Left lung (tissue), 10 donors: ENCODE data around the gene FXYD4. TPM values are rescaled to one million over a fixed set of nuclear protein-coding genes. Genes with fewer than 3 reads are reported as not detected.

ENCODE experiments used
- ATAC-seq: fragments of 200-7000 bp; cut with Tn5 transposase; one replicate; pipeline ENCODE4 v1.9.1; 2020; ENCODE audit warnings: moderate library complexity
- DNase-seq, 4 donors: peaks; one replicate each; pipeline ENCODE4 v3.0.0-alpha.2; 2013 to 2020
- H3K27ac ChIP-seq, 2 donors: fragments of 200-600 bp; sonication (generic) in 1 of 2; one replicate each; pipeline versions ENCODE4 v1.5.0 to v1.8.0; 2020 to 2021
- H3K27me3 ChIP-seq, 2 donors: fragments of 200-600 bp; sonication (generic) in 1 of 2; one replicate each; pipeline versions ENCODE4 v1.5.0 to v1.8.0; 2020 to 2021
- H3K36me3 ChIP-seq, 2 donors: fragments of 200-600 bp; sonication (generic) in 1 of 2; one replicate each; pipeline versions ENCODE4 v1.5.0 to v1.8.0; 2020 to 2021
- H3K4me1 ChIP-seq, 2 donors: fragments of 200-600 bp; one replicate each; pipeline ENCODE4 v1.8.0; 2021
- H3K4me3 ChIP-seq, 2 donors: fragments of 200-600 bp; sonication (generic) in 1 of 2; one replicate each; pipeline versions ENCODE4 v1.5.0 to v1.8.0; 2020 to 2021; ENCODE audit warnings: mild to moderate bottlenecking in 1 of 2
- H3K9me3 ChIP-seq, 2 donors: fragments of 200-600 bp; sonication (generic) in 1 of 2; one replicate each; pipeline versions ENCODE4 v1.5.0 to v1.8.0; 2020 to 2021
- CTCF ChIP-seq, 2 donors: fragments of 200-600 bp; sonication (generic) in 1 of 2; IDR thresholded peaks; one replicate each; pipeline versions ENCODE4 v1.5.0 to v1.8.0; 2021; ENCODE audit warnings: antibody characterized with exemption in 2 of 2
- intact Hi-C, 2 donors: fragments of 100-400 bp; cut with DNase I; formaldehyde crosslinking; loops; one replicate each; pipeline versions ENCODE4 v1.11.2 to v1.14.2; 2022
- polyA plus RNA-seq, 6 donors: library from polyadenylated mRNA; unstranded; fragments of 120-200 nt; gene quantifications; one replicate each; pipeline ENCODE4 v1.2.1, GENCODE V29; 2013; ENCODE audit not compliant: insufficient read length in 6 of 6
- total RNA-seq, 2 donors: library from RNA; stranded (reverse); fragmentation: NEBNext Ultra II Directional; extraction: Animal tissue kit (Norgen Biotek cat#: 25700); gene quantifications; one replicate each; pipeline ENCODE4 v1.2.1, GENCODE V29; 2021
- donor health status: DM: no; HTN: yes; CAD: no.
- donor health status: DM: no; HTN: no; CAD: no.

The FXYD4 gene
- total and polyA plus RNA-seq, 8 donors, result 1.0 to 6.0 TPM; not detected in 6

GRCh38 chr10:43395571-43396060 is 24.2 kb downstream of the FXYD4 start:
- Histone ChIP-seq H3K9me3 (no peaks in the 10 kb centered on the region), H3K4me1 (peaks cover 17 to 72% of the 10 kb centered on the region in 2 donors), H3K27me3 (no peaks in the 10 kb centered on the region), H3K27ac (peak overlapping the region; percentile 98 to 99), H3K36me3 (peaks cover 0 to 55% of the 10 kb centered on the region in 2 donors), H3K4me3 (peak overlapping the region; percentile 54 to 68)
- TF ChIP-seq CTCF (IDR thresholded peaks at IDR 0.05), result no peak
- intact Hi-C loops, result loop anchor here in 1 of 2 donors (5.0 kb wide), 1 partner anchor 42 kb away; the partner anchor contains the start of gene ZNF487
- peak in 1 of 4 donors; percentile 42 for DNase-seq
- ATAC-seq, result peak; percentile 1

DNA sequence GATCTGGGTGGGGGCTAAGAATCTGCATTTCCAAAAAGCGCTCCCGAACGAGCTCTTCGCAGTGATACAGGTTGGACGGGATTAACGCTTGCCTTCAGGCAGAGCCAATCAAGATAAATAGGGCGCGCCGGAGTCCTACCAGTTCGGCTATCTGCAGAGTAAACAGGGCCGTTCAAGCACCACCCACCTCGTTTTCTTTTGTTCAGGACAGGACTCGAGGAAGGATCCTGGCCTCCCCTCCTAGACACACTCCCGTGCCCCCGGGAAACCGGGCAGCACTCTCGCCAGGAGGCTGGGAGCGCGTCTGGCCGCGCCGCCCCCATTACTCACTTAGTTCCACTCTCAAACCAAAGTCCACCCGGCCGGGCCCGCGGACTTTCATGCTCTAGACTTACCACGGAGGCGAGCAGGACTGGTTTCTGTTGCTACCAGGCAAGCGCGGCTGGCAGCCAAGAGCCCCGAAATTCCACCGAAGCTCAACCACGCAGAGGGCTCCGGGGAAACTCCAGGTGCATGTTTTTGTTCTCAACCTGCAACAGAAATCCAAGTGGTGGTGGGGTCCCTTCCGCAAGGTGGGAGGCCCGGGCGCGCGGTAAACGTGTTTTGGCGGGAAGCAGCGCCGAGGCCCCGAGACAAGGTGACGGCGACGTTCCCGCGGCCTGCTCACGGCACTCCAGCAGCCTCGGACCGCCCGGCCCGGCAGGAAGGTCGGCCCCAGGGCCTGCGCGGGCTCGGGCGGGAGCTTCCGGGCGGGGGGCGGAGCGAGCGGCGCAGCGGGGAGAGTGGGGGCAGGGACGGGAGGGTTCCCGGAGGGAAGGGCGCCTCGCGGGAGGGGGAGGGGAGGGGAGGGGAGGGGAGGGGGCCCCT is 24.9 kb downstream of the FXYD4 start:
- peak overlapping the region; percentile 98 to 99 for H3K27ac ChIP-seq
- intact Hi-C loops, result loop anchor here in 1 of 2 donors (5.0 kb wide), 1 partner anchor 41 kb away; the partner anchor contains the start of gene ZNF487
- peak overlapping the region; percentile 54 to 68 for H3K4me3 ChIP-seq
- peaks cover 21 to 79% of the 10 kb centered on the region in 2 donors for H3K4me1 ChIP-seq
- peak; percentile 94 for ATAC-seq
- no peaks in the 10 kb centered on the region for H3K9me3 ChIP-seq
- no peak for TF ChIP-seq CTCF (IDR thresholded peaks at IDR 0.05)
- no peaks in the 10 kb centered on the region for H3K27me3 ChIP-seq
- peaks cover 0 to 48% of the 10 kb centered on the region in 2 donors for H3K36me3 ChIP-seq
- peak; percentile 75 to 95 (median 87) for DNase-seq

DNA sequence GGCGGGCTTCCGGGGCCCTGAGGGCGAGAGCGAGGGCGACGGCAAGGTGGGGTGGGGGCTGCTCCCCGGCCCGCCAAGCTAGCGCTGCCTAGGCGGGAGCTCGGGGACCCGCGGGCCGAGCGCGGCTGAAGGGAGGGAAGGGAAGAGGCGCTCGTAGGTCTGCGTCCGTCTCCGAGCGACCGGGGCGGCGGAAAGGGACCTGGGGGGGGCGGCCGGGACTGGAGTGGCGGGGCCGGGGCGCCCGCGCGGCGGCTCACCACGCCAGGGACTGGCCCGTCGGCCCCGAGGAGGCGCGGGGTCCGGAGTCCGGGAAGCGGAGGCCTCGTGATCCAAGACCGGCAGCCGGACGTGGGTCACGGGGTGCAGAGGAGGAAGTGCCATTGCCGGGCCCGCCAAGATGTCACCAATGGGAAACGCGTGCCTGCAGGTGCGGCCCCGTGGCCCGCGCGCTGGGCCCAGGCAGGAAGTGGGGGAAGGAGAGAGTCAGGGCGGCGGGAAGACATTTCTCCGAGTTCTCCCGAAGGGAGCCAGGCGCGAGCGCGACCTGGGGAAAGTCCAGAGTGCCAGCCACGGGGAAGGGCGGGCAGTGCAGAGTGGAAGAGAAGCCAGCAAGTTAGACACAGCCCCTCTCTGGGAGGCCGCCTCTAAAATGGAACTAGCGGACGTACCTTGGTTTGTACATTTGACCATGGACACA is 25.6 kb downstream of the FXYD4 start:
- Histone ChIP-seq H3K36me3 (peaks cover 0 to 41% of the 10 kb centered on the region in 2 donors), H3K4me1 (peaks cover 27 to 81% of the 10 kb centered on the region in 2 donors), H3K4me3 (peak overlapping the region; percentile 54 to 68), H3K27me3 (no peaks in the 10 kb centered on the region), H3K9me3 (no peaks in the 10 kb centered on the region), H3K27ac (peak overlapping the region; percentile 98 to 99)
- peak; percentile 89 for ATAC-seq
- DNase-seq, result peak; percentile 75 to 97 (median 90)
- TF ChIP-seq CTCF (IDR thresholded peaks at IDR 0.05), result no peak
- intact Hi-C loops, result loop anchor here in 1 of 2 donors (5.0 kb wide), 1 partner anchor 40 kb away; the partner anchor contains the start of gene ZNF487

- no peaks in the 10 kb centered on the region for H3K27me3 ChIP-seq
- peaks cover 35 to 91% of the 10 kb centered on the region in 2 donors for H3K4me1 ChIP-seq
- no peaks in the 10 kb centered on the region for H3K9me3 ChIP-seq
- no peak overlapping the region for H3K4me3 ChIP-seq
- DNase-seq (no peak), ATAC-seq (no peak)
- peak overlapping the region in 1 of 2 donors; percentile 98 for H3K27ac ChIP-seq
- no peak for TF ChIP-seq CTCF (IDR thresholded peaks at IDR 0.05)
- intact Hi-C loops, result loop anchor here in 1 of 2 donors (5.0 kb wide), 1 partner anchor 38 kb away; the partner anchor contains the start of gene ZNF487
- H3K36me3 ChIP-seq, result peaks cover 0 to 27% of the 10 kb centered on the region in 2 donors
Observed at GRCh38 chr10:43398939-43399319, 27.5 kb downstream of the FXYD4 start.
